K562 (cell line): ENCODE data around the gene C17orf78. TPM values are rescaled to one million over a fixed set of nuclear protein-coding genes. Genes with fewer than 3 reads are reported as not detected.
A peak's percentile ranks its signal among the peaks of the same experiment; 100 is the strongest.

ENCODE experiments used
- BHLHE40 ChIP-seq: IDR thresholded peaks from 2 replicates; pipeline ENCODE4 v1.6.1; 2011; ENCODE audit warnings: low read length, improper control_type of control experiment
- BRF1 ChIP-seq: IDR thresholded peaks from 3 replicates; pipeline ENCODE4 v1.6.1; 2011; ENCODE audit warnings: borderline replicate concordance, mild to moderate bottlenecking; ENCODE audit not compliant: insufficient read length; ENCODE audit errors: extremely low read depth
- CCNT2 ChIP-seq: IDR thresholded peaks from 2 replicates; pipeline ENCODE4 v1.6.1; 2011; ENCODE audit warnings: borderline replicate concordance, low read depth, mild to moderate bottlenecking, moderate library complexity, mixed read lengths, low read length; ENCODE audit not compliant: insufficient read length; ENCODE audit errors: extremely low read depth
- CEBPB ChIP-seq: fragments of 450-650 bp; IDR thresholded peaks from 2 replicates; pipeline ENCODE4 v1.6.1; 2016; ENCODE audit warnings: missing genetic modification characterization, missing compliant biosample characterization
- CHCHD3 ChIP-seq: fragments of 250-450 bp; sonication (Bioruptor Pico); IDR thresholded peaks from 2 replicates; pipeline ENCODE4 v2.1.2; 2022; ENCODE audit warnings: mild to moderate bottlenecking
- CTBP1 ChIP-seq: fragments of 450-650 bp; IDR thresholded peaks from 2 replicates; pipeline ENCODE4 v1.6.1; 2016; ENCODE audit warnings: borderline replicate concordance
- DMBX1 ChIP-seq: fragments of 250-450 bp; sonication (Bioruptor Pico); IDR thresholded peaks from 2 replicates; pipeline ENCODE4 v1.8.0; 2022; ENCODE audit warnings: inconsistent platforms, mild to moderate bottlenecking, moderate library complexity, borderline replicate concordance
- GATAD2B ChIP-seq: fragments of 450-650 bp; IDR thresholded peaks from 2 replicates; pipeline ENCODE4 v1.6.1; 2017; ENCODE audit warnings: mild to moderate bottlenecking, borderline replicate concordance
- HDAC1 ChIP-seq, 2 experiments: fragments of 450-650 bp; IDR thresholded peaks; 2 replicates each; pipeline ENCODE4 v1.6.1; 2016 to 2017; ENCODE audit warnings: inconsistent platforms in 1 of 2, mild to moderate bottlenecking in 1 of 2, moderate library complexity in 1 of 2
- KDM4B ChIP-seq, 2 experiments: fragments of 450-650 bp in 1 of 2; sonication (generic) in 1 of 2; IDR thresholded peaks; 2 replicates each; pipeline ENCODE4 v1.6.1; 2016 to 2017; ENCODE audit warnings: borderline replicate concordance in 2 of 2, antibody characterized with exemption in 1 of 2, low read depth in 1 of 2, mild to moderate bottlenecking in 1 of 2
- MTF1 ChIP-seq: fragments of 250-450 bp; sonication (Bioruptor Pico); IDR thresholded peaks from 2 replicates; pipeline ENCODE4 v1.9.0; 2021; ENCODE audit warnings: moderate library complexity, mild to moderate bottlenecking, inconsistent platforms, borderline replicate concordance
- NFE2 ChIP-seq: IDR thresholded peaks from 2 replicates; pipeline ENCODE4 v1.6.1; 2014; ENCODE audit warnings: antibody characterized with exemption, low read depth
- NR3C1 ChIP-seq: sonication (generic); formaldehyde crosslinking; IDR thresholded peaks from 2 replicates; pipeline ENCODE4 v1.8.1; 2022; ENCODE audit warnings: missing genetic modification reagents
- TEAD1 ChIP-seq, 2 experiments: fragments of 450-650 bp in 1 of 2; sonication (generic) in 1 of 2; formaldehyde crosslinking; IDR thresholded peaks; 2 replicates each; pipeline versions ENCODE4 v1.4.0 to v1.8.0; 2020 to 2022; ENCODE audit warnings: mild to moderate bottlenecking in 2 of 2, missing genetic modification reagents in 1 of 2
- YBX1 ChIP-seq: fragments of 450-650 bp; IDR thresholded peaks from 2 replicates; pipeline ENCODE4 v1.7.1; 2016; ENCODE audit warnings: mild to moderate bottlenecking
- ZC3H11A ChIP-seq: IDR thresholded peaks from 2 replicates; pipeline ENCODE4 v1.6.1; 2012; ENCODE audit warnings: low read depth, low read length, improper control_type of control experiment
- ZFP30 ChIP-seq: fragments of 250-450 bp; sonication (Bioruptor Pico); IDR thresholded peaks from 2 replicates; pipeline ENCODE4 v1.8.0; 2022; ENCODE audit warnings: moderate library complexity, mild to moderate bottlenecking, inconsistent platforms, borderline replicate concordance
- ZNF174 ChIP-seq: fragments of 250-450 bp; sonication (Bioruptor Pico); IDR thresholded peaks from 2 replicates; pipeline ENCODE4 v1.4.0; 2020; ENCODE audit warnings: mild to moderate bottlenecking
- ZNF197 ChIP-seq: fragments of 200-800 bp; sonication (Bioruptor generic); IDR thresholded peaks from 2 replicates; pipeline ENCODE4 v1.6.1; 2016; ENCODE audit warnings: low read depth, missing genetic modification characterization, missing compliant biosample characterization
- ZNF384 ChIP-seq: IDR thresholded peaks from 2 replicates; pipeline ENCODE4 v1.6.1; 2012; ENCODE audit warnings: low read depth, low read length, improper control_type of control experiment
- ZNF57 ChIP-seq: fragments of 450-650 bp; formaldehyde crosslinking; IDR thresholded peaks from 2 replicates; pipeline ENCODE4 v1.4.0; 2020; ENCODE audit warnings: mild to moderate bottlenecking, moderate library complexity
- polyA plus RNA-seq, 8 experiments: library from polyadenylated mRNA; depleted of rRNA in 4 of 8; stranded (reverse) in 5 of 8; unstranded in 3 of 8; fragments of >200 nt; fragmentation: Nextera tagmentation in 2 of 8; fragmentation: Illumina TruSeq in 1 of 8; extraction: Ambion mirVana in 2 of 8; extraction: Trizol in 1 of 8; gene quantifications; 2 replicates each; pipeline versions ENCODE4 v1.2.1 to v1.2.3, GENCODE V29; 2011 to 2014; ENCODE audit warnings: inconsistent platforms in 1 of 8, missing spikeins in 1 of 8
- total RNA-seq, 7 experiments: library from RNA; depleted of rRNA in 6 of 7; stranded (reverse); fragments of >200 nt in 6 of 7; fragmentation: Illumina TruSeq in 2 of 7; extraction: Trizol in 2 of 7; gene quantifications; 2 replicates each; pipeline versions ENCODE4 v1.2.1 to v1.2.3, GENCODE V29; 2011 to 2021; ENCODE audit warnings: low replicate concordance in 1 of 7
- TF ChIP-seq, protein P1 (sequence below): IDR thresholded peaks from 2 replicates; pipeline ENCODE4 v1.6.1; 2011; ENCODE audit not compliant: insufficient read length; ENCODE audit errors: extremely low read depth
- TF ChIP-seq, protein P2 (sequence below): fragments of 250-450 bp; sonication (Bioruptor Pico); IDR thresholded peaks from 2 replicates; pipeline ENCODE4 v1.5.0; 2021; ENCODE audit warnings: mild to moderate bottlenecking, moderate library complexity

The C17orf78 gene
- total and polyA plus RNA-seq, 9 of the 15 experiments (the other 6 are each of a cell fraction or from before 2014, with no cell fraction given): not detected

DNA sequence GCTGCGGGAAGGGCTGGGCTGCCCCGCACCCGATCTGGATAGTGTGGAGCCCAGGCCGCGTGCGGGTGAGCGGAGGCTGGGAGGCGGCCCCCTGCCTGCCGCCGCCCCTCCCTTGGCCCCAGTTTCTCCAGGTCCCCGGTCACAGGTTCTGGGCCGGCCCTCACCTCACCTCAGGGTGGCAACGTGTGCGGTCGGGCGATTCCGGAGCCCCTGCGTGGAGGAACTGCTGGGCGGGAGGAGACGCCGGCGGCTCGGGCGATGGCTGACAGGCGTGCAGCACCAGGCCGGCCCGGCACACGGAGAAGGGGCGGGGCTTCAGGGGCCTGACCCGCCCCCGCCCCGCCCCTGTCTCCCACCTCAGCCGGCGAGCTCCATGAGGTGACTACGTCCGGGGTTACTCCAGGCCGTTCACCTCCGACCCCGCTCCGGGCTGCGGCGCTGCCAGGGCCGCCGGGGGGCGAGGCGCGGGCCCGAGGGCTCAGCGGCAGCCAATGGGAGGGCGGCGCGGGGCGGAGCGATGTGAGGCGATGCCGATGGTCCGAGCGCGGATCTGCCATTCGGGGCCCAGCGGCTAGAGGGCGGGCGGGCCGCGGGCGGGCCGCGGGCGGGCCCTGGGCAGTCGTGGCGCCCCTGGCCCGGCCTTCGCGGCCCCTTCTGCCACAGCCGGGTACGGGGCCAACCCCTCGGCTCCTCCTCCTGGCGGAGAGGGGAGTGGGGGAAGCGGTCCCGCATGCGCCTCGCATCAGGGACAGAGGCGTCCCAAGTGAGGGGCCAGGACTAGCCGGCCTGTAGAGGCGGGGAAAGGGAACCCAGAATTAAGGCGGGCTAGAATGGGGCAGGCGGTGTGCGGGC lies 16.7 kb upstream of the C17orf78 start (continued):
- TF ChIP-seq TEAD1 (CRISPR knock-in tag; IDR thresholded peaks at IDR 0.05) (no peak; a peak in 1 of 4 replicates), ZFP30 (CRISPR knock-in tag) (no peak), ZC3H11A (no peak), HDAC1 (IDR thresholded peaks at IDR 0.05) (peak in 1 of 2 experiments; percentile 88; a peak in 2 of 4 replicates), NFE2 (no peak), ZNF57 (no peak), BHLHE40 (0 out of 2 replicates have a peak, but pooled peaks have one; percentile 1), NR3C1 (no peak), GATAD2B (peak; percentile 75; the same call in 1 of the 2 replicates), ZNF174 (CRISPR knock-in tag) (no peak), ZNF197 (CRISPR knock-in tag) (no peak), MTF1 (CRISPR knock-in tag) (no peak), CCNT2 (peak; percentile 93), YBX1 (no peak), CEBPB (no peak), ZNF384 (no peak), CHCHD3 (CRISPR knock-in tag) (no peak), DMBX1 (CRISPR knock-in tag) (no peak), CTBP1 (peak; percentile 92), KDM4B (IDR thresholded peaks at IDR 0.05; ENCODE audit: borderline replicate concordance in 2 of 2, low read depth in 1 of 2) (no peak), BRF1 (no peak)
- TF ChIP-seq, protein P1, sequence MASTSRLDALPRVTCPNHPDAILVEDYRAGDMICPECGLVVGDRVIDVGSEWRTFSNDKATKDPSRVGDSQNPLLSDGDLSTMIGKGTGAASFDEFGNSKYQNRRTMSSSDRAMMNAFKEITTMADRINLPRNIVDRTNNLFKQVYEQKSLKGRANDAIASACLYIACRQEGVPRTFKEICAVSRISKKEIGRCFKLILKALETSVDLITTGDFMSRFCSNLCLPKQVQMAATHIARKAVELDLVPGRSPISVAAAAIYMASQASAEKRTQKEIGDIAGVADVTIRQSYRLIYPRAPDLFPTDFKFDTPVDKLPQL: no peak
- TF ChIP-seq, protein P2, sequence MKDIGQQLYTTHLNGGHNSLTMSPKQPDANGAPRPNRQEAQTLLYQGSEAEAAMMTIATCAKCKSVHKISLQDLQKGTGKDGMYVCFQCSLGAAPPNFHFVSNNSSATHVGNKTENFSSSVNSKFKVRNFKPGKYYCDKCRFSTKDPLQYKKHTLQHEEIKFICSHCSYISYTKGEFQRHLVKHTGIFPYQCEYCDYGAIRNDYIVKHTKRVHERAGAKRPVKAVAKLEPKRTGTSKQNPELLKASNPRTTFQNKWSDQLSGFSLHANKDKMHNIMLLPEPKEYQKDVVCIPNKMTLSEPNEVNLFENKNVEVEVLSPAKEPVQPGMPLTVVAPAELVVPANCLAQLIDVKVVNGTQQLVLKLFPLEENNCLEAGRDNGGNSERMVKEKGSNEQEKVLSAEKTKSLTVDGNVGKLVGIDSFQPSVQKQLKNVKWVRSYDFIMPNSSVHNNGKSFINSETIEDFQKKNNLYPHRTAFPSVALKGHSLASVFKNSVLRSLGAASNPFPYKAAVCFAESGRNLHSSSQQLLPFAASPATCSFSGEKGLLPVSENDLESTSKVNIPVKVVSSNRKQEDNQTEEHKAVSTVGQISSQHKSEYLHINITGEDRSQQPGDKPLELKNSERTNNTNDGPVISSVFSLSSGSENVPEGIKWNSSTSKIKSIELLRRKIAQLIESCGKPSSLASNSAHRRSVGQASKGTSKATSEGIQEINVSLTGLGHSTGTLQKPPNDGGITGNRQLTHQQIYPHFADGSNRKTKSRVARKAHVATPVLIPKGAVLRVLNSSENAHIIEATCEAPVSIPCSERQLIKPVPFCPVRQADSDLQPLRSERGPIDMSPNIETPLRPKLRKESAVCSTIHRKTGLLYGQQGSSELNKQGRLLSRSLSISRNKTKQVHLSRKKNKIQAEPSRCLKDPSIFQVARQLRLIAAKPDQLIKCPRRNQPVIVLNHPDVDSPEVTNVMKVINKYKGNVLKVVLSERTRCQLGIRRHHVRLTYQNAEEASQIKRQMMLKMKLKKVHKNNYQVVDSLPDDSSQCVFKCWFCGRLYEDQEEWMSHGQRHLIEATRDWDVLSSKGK (CRISPR knock-in tag): no peak
